ENCODE results near the gene TNFRSF21. TPM values are rescaled to one million over a fixed set of nuclear protein-coding genes. Genes with fewer than 3 reads are reported as not detected.
A peak's percentile ranks its signal among the peaks of the same experiment; 100 is the strongest.

The TNFRSF21 gene
- total and polyA plus RNA-seq, 9 of the 15 experiments (the other 6 are each of a cell fraction or from before 2014, with no cell fraction given): 0.63 to 5.7 (median 2.2) TPM

DNA sequence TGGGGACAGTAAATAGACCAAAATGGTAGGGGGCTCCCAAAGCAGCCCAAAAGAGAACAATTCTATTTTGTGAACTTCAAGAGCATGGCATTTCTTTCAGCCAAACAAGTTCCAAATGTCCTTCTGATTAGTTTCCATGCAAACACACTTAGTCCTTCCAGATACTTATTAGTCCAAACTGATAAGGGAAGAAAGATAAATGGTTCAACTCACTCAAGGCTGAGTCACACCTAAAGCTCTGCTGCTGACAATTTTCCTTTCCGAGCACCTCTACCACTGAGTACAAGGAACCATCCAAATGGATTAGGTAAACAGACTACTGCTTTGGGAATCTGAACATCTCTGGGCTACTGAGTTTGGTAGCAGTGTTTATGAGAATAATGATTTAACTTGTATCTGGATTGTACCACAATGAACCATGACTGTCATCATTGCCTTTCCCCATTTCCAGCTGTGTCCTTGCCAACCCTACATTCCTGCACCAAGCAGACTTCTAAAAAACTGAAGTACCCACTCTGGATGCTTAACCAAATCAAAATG, 71.2 kb downstream of the TNFRSF21 start:
- H4K20me1 ChIP-seq (replicated peaks; ENCODE audit: control insufficient read depth, insufficient read depth, low read length): no peaks in the 10 kb centered on the region
- no peak overlapping the region for H3K4me2 ChIP-seq (ENCODE audit: insufficient read depth, low read length)
- no peak overlapping the region for H2AFZ ChIP-seq (ENCODE audit: low read depth, low read length)
- H3K9ac ChIP-seq (ENCODE audit: insufficient read depth in 1 of 2, low read depth in 2 of 2, low read length in 2 of 2): no peak overlapping the region
- no peaks in the 10 kb centered on the region for H3K79me2 ChIP-seq (ENCODE audit: control insufficient read depth, insufficient read depth, low read length)
- H3K27ac ChIP-seq (ENCODE audit: extremely low read depth, low read depth, low read length): peak overlapping the region; percentile 30; the same call in 1 of the 3 replicates
- intact Hi-C loops (cut with micrococcal nuclease) (no loop called here), in situ Hi-C loops (cut with MboI) (no loop called here)
- no peaks in the 10 kb centered on the region for H3K9me3 ChIP-seq (replicated peaks; ENCODE audit: control insufficient read depth, insufficient read depth, low read depth, low read length)
- no TSS peak for BruUV-seq (replicated peaks)
- ATAC-seq (no peak), DNase-seq (ENCODE audit: extremely low read depth in 1 of 4, low spot score in 3 of 4) (peak in 1 of 4 experiments; percentile 21), FAIRE-seq (peak; percentile 11)
- H3K4me3 ChIP-seq: no peak overlapping the region
- CTCF ChIA-PET (ENCODE audit: low intra/inter-chr PET ratio): no interaction called here
- POLR2A ChIA-PET: interaction anchor here (1.0 to 1.4 kb wide), 2 partner anchors 8 to 15 kb away, joined by 3 to 4 read pairs; no protein-coding TSS in a partner anchor
- WGBS (ENCODE audit: insufficient coverage, low coverage, missing lambda C conversion rate): 42% methylated on average over 1 of the region's 1 CpG
- peaks cover 3 to 25% of the 10 kb centered on the region in 2 experiments; a peak in 4 of 5 replicates for H3K4me1 ChIP-seq (replicated peaks in 1 of 2; ENCODE audit: control insufficient read depth in 2 of 2, insufficient read depth in 2 of 2, low read length in 2 of 2)
- no peaks in the 10 kb centered on the region for H3K27me3 ChIP-seq (ENCODE audit: control insufficient read depth in 2 of 2, insufficient read depth in 2 of 2, low read length in 2 of 2)
- no peaks in the 10 kb centered on the region; the same call in 2 of the 3 replicates for H3K36me3 ChIP-seq (ENCODE audit: control insufficient read depth, insufficient read depth, low read length)
- no peaks in the 10 kb centered on the region for H3K9me1 ChIP-seq (ENCODE audit: control insufficient read depth, insufficient read depth, low read length)
- no peak for TF ChIP-seq BRD4 (IDR thresholded peaks at IDR 0.05)
- TF ChIP-seq FOSL1 (tag; conservative IDR thresholded peaks at IDR 0.05): peak; percentile 92
- peak; percentile 29; the same call in 1 of the 2 replicates for TF ChIP-seq DPF2 (IDR thresholded peaks at IDR 0.05)
- TF ChIP-seq, protein P1, sequence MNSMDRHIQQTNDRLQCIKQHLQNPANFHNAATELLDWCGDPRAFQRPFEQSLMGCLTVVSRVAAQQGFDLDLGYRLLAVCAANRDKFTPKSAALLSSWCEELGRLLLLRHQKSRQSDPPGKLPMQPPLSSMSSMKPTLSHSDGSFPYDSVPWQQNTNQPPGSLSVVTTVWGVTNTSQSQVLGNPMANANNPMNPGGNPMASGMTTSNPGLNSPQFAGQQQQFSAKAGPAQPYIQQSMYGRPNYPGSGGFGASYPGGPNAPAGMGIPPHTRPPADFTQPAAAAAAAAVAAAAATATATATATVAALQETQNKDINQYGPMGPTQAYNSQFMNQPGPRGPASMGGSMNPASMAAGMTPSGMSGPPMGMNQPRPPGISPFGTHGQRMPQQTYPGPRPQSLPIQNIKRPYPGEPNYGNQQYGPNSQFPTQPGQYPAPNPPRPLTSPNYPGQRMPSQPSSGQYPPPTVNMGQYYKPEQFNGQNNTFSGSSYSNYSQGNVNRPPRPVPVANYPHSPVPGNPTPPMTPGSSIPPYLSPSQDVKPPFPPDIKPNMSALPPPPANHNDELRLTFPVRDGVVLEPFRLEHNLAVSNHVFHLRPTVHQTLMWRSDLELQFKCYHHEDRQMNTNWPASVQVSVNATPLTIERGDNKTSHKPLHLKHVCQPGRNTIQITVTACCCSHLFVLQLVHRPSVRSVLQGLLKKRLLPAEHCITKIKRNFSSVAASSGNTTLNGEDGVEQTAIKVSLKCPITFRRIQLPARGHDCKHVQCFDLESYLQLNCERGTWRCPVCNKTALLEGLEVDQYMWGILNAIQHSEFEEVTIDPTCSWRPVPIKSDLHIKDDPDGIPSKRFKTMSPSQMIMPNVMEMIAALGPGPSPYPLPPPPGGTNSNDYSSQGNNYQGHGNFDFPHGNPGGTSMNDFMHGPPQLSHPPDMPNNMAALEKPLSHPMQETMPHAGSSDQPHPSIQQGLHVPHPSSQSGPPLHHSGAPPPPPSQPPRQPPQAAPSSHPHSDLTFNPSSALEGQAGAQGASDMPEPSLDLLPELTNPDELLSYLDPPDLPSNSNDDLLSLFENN (IDR thresholded peaks at IDR 0.05; ENCODE audit: low read depth in 2 of 2, low read length in 2 of 2): no peak
- TF ChIP-seq RBM15 (IDR thresholded peaks at IDR 0.05; ENCODE audit: insufficient read depth, low read length): no peak
- no peak for TF ChIP-seq C11orf30 (IDR thresholded peaks at IDR 0.05; ENCODE audit: low read depth)
- no peak for TF ChIP-seq MCM7 (IDR thresholded peaks at IDR 0.05)
- no peak for TF ChIP-seq PHF20 (IDR thresholded peaks at IDR 0.05; ENCODE audit: partially characterized antibody)
- no peak for TF ChIP-seq ESRRA (IDR thresholded peaks at IDR 0.05; ENCODE audit: borderline replicate concordance, low read depth)
- TF ChIP-seq, protein P2, sequence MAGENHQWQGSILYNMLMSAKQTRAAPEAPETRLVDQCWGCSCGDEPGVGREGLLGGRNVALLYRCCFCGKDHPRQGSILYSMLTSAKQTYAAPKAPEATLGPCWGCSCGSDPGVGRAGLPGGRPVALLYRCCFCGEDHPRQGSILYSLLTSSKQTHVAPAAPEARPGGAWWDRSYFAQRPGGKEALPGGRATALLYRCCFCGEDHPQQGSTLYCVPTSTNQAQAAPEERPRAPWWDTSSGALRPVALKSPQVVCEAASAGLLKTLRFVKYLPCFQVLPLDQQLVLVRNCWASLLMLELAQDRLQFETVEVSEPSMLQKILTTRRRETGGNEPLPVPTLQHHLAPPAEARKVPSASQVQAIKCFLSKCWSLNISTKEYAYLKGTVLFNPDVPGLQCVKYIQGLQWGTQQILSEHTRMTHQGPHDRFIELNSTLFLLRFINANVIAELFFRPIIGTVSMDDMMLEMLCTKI (IDR thresholded peaks at IDR 0.05; ENCODE audit: partially characterized antibody): no peak
- no peak for TF ChIP-seq HNRNPH1 (optimal IDR thresholded peaks at IDR 0.05; ENCODE audit: low read depth, low read length)
- no peak for TF ChIP-seq CHD2 (IDR thresholded peaks at IDR 0.05; ENCODE audit: low read depth, low read length)
- no peak for TF ChIP-seq SUPT5H (IDR thresholded peaks at IDR 0.05)
- no peak for TF ChIP-seq NFYB (IDR thresholded peaks at IDR 0.05; ENCODE audit: extremely low read depth, insufficient read length)
- no peak for TF ChIP-seq ZNF780A (CRISPR knock-in tag; IDR thresholded peaks at IDR 0.05)
